Measurements from ENCODE around the gene C12orf54.

GRCh38 chr12:48455116-48455515 is 27.2 kb upstream of the C12orf54 start:
- TF ChIP-seq, protein P1, sequence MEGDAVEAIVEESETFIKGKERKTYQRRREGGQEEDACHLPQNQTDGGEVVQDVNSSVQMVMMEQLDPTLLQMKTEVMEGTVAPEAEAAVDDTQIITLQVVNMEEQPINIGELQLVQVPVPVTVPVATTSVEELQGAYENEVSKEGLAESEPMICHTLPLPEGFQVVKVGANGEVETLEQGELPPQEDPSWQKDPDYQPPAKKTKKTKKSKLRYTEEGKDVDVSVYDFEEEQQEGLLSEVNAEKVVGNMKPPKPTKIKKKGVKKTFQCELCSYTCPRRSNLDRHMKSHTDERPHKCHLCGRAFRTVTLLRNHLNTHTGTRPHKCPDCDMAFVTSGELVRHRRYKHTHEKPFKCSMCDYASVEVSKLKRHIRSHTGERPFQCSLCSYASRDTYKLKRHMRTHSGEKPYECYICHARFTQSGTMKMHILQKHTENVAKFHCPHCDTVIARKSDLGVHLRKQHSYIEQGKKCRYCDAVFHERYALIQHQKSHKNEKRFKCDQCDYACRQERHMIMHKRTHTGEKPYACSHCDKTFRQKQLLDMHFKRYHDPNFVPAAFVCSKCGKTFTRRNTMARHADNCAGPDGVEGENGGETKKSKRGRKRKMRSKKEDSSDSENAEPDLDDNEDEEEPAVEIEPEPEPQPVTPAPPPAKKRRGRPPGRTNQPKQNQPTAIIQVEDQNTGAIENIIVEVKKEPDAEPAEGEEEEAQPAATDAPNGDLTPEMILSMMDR (IDR thresholded peaks at IDR 0.05; ENCODE audit: borderline replicate concordance, extremely low read depth, low read length, poor library complexity, severe bottlenecking): no peak
- no peak for TF ChIP-seq EZH2 (IDR thresholded peaks at IDR 0.05; ENCODE audit: borderline replicate concordance, low read depth, low read length, severe bottlenecking)
